ENCODE measurements around the gene RAB20.

RAB20 gene

GRCh38 chr13:110503979-110504499 is 57.5 kb downstream of the RAB20 start:
- no peak for TF ChIP-seq CTCF (conservative IDR thresholded peaks at IDR 0.05; ENCODE audit: low read length)
- H3K4me3 ChIP-seq (ENCODE audit: low read length) = no peak overlapping the region
- DNase-seq (ENCODE audit: low read depth) = no peak

- no peak overlapping the region for H3K4me3 ChIP-seq (ENCODE audit: low read length)
- DNase-seq (ENCODE audit: low read depth) = peak; percentile 36
- no peak for TF ChIP-seq CTCF (conservative IDR thresholded peaks at IDR 0.05; ENCODE audit: low read length)
Observed at GRCh38 chr13:110503037-110503901, 58.3 kb downstream of the RAB20 start.

GRCh38 chr13:110501188-110501587 is 60.3 kb downstream of the RAB20 start:
- TF ChIP-seq CTCF (conservative IDR thresholded peaks at IDR 0.05; ENCODE audit: low read length) = no peak
- no peak overlapping the region for H3K4me3 ChIP-seq (ENCODE audit: low read length)
- no peak for DNase-seq (ENCODE audit: low read depth)

GRCh38 chr13:110500341-110500740 is 61.2 kb downstream of the RAB20 start:
- no peak overlapping the region for H3K4me3 ChIP-seq (ENCODE audit: low read length)
- DNase-seq (ENCODE audit: low read depth) = peak; percentile 20
- TF ChIP-seq CTCF (conservative IDR thresholded peaks at IDR 0.05; ENCODE audit: low read length) = no peak

- H3K4me3 ChIP-seq (ENCODE audit: low read length) = no peak overlapping the region
- DNase-seq (ENCODE audit: low read depth) = peak; percentile 83
- TF ChIP-seq CTCF (conservative IDR thresholded peaks at IDR 0.05; ENCODE audit: low read length) = no peak
Observed at GRCh38 chr13:110499621-110500281, 61.8 kb downstream of the RAB20 start.

GRCh38 chr13:110498765-110499164 is 62.8 kb downstream of the RAB20 start:
- no peak for DNase-seq (ENCODE audit: low read depth)
- no peak overlapping the region for H3K4me3 ChIP-seq (ENCODE audit: low read length)
- no peak for TF ChIP-seq CTCF (conservative IDR thresholded peaks at IDR 0.05; ENCODE audit: low read length)
